NCI-H69 (cell line): Measurements from ENCODE around the gene FANCM.
"Not testable (repeated sequence)": the region's sequence is repeated elsewhere in the genome, so short reads cannot be mapped to it uniquely, and the experiment has no call there.

ENCODE experiments used
- DNase-seq: peaks from one replicate; lab custom pipeline; 2025; lab: John Stamatoyannopoulos, UW

FANCM gene

GRCh38 chr14:45135659-45136395, at the start of gene FANCM:
FANCM (plus strand) TSS chr14:45135930; CDS start chr14:45136032, 102 bp downstream.
- DNase-seq: peak; percentile 99

- no peak for DNase-seq
Observed at GRCh38 chr14:45089813-45090212, 45.9 kb upstream of the FANCM start.

GRCh38 chr14:45091710-45092109, 44.0 kb upstream of the FANCM start:
- no peak for DNase-seq

- no peak for DNase-seq
Observed at GRCh38 chr14:45094275-45094674, 41.5 kb upstream of the FANCM start.

GRCh38 chr14:45095143-45095542, 40.6 kb upstream of the FANCM start:
- no peak for DNase-seq

GRCh38 chr14:45096218-45096617, 39.5 kb upstream of the FANCM start:
- no peak for DNase-seq

GRCh38 chr14:45103806-45104205, 31.9 kb upstream of the FANCM start:
- no peak for DNase-seq

- no peak for DNase-seq
Observed at GRCh38 chr14:45104561-45104960, 31.2 kb upstream of the FANCM start.

- peak; percentile 75 for DNase-seq
Observed at GRCh38 chr14:45112896-45113781, 22.6 kb upstream of the FANCM start.

GRCh38 chr14:45114327-45114726, 21.4 kb upstream of the FANCM start:
- DNase-seq: peak; percentile 12

- DNase-seq: no peak
Observed at GRCh38 chr14:45118594-45118993, 17.1 kb upstream of the FANCM start.

- no peak for DNase-seq
Observed at GRCh38 chr14:45120096-45120495, 15.6 kb upstream of the FANCM start.

- DNase-seq: no peak
Observed at GRCh38 chr14:45123271-45123670, 12.5 kb upstream of the FANCM start.

GRCh38 chr14:45125754-45126153, 10.0 kb upstream of the FANCM start:
- no peak for DNase-seq

GRCh38 chr14:45128963-45129629, 6.6 kb upstream of the FANCM start:
- no peak for DNase-seq

GRCh38 chr14:45133683-45134050, 2.1 kb upstream of the FANCM start:
- no peak for DNase-seq

GRCh38 chr14:45134051-45134958, 1.4 kb upstream of the FANCM start, which contains the start of gene FKBP3:
FKBP3 (minus strand) TSS chr14:45134481; CDS start chr14:45134456, 25 bp downstream.
- DNase-seq: peak; percentile 100

- peak; percentile 49 for DNase-seq
Observed at GRCh38 chr14:45135156-45135555, 574 bp upstream of the FANCM start.

- no peak for DNase-seq
Observed at GRCh38 chr14:45136399-45136798, 669 bp downstream of the FANCM start.

GRCh38 chr14:45140661-45141187, 5.0 kb downstream of the FANCM start:
- no peak for DNase-seq

GRCh38 chr14:45142083-45142482, 6.4 kb downstream of the FANCM start:
- not testable (repeated sequence) for DNase-seq
